Activated CD4-positive, alpha-beta T cell treated with anti-CD3 and anti-CD28 coated beads, Interleukin-10, Interleukin-2, amounts not matched to agents 100 ng/mL and 50 ng/mL, durations not matched to agents 16 hours and 8 hours (primary cell): ENCODE results near the gene MYF6.
"Not testable (repeated sequence)": the region's sequence is repeated elsewhere in the genome, so short reads cannot be mapped to it uniquely, and the experiment has no call there.

Experiments used
- DNase-seq: peaks from one replicate; pipeline ENCODE4 v3.0.0-alpha.2; 2020

MYF6 gene

DNA sequence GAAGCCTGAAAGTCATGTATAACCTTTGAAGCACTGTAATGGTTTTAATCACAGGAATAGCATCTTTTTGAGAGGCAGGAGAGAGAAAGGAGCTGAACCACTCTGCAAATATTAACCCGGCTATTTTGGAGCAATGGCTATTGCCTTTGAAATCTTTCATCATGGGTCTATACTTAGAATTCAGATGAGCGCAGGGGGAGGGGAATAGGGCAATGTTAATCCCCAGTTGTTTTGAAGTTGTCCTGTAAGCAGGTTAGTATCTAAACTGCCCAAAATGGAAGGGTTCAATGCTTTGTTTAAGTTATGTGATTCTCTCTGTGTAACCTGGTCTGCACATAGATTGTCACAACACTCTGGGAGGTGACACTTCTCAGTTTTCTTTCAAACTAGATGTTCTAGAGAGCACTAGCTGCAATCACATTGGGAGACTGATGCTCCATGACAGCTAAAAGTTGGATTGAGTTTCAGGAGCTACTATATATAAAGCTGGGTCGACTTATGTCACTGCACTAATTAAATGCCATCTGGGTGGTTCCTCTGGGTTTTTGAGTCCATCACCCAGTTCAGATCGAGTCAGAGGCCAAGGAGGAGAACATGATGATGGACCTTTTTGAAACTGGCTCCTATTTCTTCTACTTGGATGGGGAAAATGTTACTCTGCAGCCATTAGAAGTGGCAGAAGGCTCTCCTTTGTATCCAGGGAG is at the start of gene MYF6:
Gene MYF6 (plus strand): TSS at position 509 of the 704 bp plus-strand sequence. CDS start 86 bp downstream, at position 595.
- no peak for DNase-seq

GRCh38 chr12:80659512-80660063 is 47.8 kb upstream of the MYF6 start:
- DNase-seq = no peak

GRCh38 chr12:80662586-80662985 is 44.8 kb upstream of the MYF6 start:
- no peak for DNase-seq

DNA sequence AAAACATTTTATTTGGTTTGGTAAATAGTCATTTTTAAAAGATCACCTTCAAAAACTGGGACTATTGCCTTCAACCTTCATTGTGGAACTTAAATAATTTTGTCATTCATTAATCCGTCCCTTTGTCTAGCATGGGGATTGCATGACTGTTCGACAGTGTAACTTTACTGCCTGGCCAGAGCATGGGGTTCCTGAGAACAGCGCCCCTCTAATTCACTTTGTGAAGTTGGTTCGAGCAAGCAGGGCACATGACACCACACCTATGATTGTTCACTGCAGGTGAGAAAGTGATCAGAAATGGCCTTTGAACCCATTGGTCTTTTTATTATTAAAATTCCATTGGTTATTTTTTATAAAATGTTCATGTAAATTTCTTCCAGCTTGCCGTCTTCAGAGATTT is 37.2 kb upstream of the MYF6 start:
- DNase-seq = no peak

GRCh38 chr12:80676042-80676636 is 31.3 kb upstream of the MYF6 start:
- DNase-seq = not testable (repeated sequence)

- no peak for DNase-seq
These were observed 30.6 kb upstream of the MYF6 start for GRCh38 chr12:80676856-80677255.

- DNase-seq = no peak
These were observed 29.4 kb upstream of the MYF6 start for GRCh38 chr12:80677994-80678393.

DNA sequence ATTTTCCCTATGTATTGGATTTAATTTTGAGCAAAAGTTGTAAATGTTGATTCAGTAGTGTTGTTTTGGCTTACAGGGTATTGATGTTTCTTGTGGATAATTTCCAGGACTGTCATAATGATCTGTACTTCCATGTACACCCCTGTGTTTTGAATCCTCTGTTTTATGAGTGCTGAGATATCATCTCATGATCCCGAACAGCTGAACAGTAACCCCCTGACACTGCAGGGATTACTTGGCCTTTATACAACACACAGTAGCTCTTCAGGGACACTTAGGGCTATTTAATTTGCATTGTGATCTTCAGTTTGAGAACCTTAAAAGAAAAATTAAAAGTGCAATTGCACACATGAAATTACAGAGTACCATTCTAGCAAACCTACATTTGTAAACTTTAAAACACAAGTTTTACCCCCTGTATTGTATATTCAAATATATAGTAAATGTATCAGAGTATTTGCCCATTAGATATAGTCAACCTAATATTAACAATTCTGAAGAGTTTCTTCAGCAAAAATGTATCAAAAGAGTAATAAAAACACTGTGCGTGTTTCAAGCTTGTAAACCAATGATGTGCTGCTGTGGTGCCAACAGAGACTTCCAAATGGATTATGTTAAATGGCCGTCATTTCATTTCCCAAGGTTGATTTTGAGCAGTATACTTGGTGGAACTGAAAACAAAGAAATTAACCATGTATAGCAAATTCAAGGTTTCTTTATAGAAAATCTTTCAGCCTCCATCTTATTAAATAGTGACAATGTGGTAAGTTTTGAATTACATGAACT is 27.9 kb upstream of the MYF6 start:
- DNase-seq = no peak

DNA sequence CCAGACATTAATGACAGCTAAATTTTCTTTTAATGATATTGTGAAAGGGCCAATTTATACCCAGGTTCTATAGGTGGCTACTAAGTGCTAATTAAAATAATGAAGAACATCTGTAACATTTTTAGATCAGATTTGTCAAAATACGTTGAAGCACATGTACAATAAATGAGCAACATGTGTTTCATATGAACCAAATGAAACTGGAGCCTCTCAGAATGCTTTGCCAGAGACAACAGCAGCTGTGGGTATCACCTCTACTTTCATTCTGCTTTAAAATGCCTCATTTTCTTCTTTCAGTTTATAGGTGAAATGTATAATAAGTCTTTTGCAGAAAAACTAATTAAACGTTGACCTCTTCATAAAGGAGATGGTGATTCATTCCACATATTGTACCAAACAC is 26.1 kb upstream of the MYF6 start:
- DNase-seq = no peak

GRCh38 chr12:80681786-80682185 is 25.6 kb upstream of the MYF6 start:
- DNase-seq = no peak

- no peak for DNase-seq
These were observed 23.3 kb upstream of the MYF6 start for GRCh38 chr12:80684077-80684495.

DNA sequence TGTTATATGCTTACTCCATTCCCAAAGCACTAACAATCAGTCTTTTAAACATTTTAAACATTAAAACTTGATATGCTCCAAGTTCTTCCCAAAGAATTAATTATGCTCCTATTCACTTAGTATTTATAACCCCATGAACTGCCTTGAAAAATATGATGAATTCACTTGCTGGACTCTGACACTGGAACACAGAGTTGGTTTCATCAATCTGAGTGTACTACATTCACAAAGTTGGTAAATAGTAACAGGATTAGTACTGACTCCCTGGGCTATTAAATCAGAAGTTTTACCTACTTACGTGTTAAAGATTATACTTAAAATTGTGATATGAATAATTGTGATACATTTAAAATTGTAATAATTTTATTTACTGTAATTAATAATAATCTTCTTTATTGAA is 17.3 kb upstream of the MYF6 start:
- no peak for DNase-seq

DNA sequence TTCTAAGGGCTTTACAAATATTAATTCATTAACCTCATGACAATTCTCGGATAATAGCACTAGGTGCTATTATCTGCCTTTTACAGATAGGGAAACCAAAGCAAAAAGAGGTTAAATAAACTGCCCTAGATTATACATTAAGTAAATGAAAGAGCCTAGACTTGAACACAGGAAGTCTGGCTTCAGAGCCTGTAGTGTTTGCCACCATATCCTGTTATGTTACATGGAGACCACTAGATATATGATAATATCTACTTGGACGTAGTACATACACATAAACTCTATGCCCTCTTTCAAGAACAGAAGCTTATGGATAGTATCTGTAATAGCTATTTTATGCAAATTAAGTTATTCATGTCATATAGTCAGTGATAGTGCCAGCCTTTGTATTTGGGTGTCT is 16.9 kb upstream of the MYF6 start:
- DNase-seq = no peak

DNA sequence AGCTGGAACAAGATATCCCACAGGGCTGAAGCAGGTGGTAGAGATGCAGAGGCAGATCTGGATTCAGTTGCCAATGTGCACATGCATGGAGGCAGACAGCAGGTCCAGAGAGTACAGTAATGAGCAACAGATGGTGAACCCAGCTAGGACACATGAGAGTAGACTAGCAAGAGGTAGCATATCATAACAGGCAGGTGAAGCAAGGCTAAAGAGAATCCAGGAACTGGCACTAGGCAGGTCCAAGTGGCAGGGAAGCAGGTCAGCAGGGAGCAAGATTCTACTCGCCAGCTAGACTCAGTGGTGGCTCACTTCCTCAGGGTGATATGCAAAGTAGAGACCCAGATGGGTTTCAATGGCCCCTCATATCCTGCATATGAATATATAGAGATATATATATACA is 15.3 kb upstream of the MYF6 start:
- DNase-seq = no peak

- DNase-seq = no peak
These were observed 10.1 kb upstream of the MYF6 start for GRCh38 chr12:80697270-80697887.

DNA sequence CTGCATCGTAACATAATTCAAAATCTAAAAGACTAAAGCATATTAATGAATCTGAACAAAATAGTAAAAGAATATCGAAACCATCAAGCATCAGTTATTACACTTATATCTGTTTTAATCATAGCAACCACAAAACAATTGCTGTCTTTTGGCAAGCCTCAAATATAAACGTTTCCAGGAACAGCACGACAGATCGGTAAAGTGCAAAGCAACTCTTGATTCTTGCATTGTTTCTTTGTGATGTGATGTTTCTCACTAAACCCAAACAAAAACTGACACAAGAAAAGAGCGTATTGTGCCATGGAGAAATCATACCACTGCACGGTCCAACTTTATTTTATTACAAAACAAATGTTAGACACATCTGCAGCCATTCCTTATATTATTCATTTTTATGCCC is 9.2 kb upstream of the MYF6 start:
- no peak for DNase-seq

DNA sequence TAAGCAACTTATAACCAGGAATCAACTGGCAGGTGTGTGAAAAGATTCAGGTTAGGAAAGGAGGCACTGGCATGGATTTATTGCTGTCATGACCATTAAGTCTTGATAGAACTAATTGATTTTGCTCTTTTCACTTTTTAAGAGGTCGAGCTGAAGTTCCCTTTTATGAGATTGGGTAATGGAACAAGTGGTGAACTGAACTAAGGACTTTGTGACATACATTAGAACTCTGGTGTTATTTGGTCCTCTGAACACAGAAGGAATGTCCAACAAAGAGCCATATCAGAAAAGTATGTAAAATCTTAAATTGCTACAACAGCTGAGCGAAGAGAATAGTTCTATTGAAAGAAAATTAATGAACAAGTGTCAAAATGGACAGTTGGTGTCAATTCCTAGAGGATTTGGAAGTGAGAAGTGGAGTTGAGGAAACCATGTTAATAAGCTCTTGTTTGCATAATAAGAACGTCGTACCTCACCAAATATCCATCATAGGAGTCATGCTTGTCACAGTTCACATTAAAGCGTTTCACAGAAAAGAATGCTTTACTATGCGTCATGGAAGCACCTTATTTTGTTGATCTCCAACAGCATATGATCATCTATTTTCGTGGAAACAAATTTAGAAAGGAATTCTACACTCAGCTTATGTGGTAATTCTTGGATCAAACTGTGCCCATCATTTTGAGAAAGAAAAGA is 8.4 kb upstream of the MYF6 start:
- DNase-seq = no peak

GRCh38 chr12:80700327-80700726 is 7.1 kb upstream of the MYF6 start:
- DNase-seq = no peak

- no peak for DNase-seq
These were observed 6.0 kb upstream of the MYF6 start for GRCh38 chr12:80701388-80701787.

DNA sequence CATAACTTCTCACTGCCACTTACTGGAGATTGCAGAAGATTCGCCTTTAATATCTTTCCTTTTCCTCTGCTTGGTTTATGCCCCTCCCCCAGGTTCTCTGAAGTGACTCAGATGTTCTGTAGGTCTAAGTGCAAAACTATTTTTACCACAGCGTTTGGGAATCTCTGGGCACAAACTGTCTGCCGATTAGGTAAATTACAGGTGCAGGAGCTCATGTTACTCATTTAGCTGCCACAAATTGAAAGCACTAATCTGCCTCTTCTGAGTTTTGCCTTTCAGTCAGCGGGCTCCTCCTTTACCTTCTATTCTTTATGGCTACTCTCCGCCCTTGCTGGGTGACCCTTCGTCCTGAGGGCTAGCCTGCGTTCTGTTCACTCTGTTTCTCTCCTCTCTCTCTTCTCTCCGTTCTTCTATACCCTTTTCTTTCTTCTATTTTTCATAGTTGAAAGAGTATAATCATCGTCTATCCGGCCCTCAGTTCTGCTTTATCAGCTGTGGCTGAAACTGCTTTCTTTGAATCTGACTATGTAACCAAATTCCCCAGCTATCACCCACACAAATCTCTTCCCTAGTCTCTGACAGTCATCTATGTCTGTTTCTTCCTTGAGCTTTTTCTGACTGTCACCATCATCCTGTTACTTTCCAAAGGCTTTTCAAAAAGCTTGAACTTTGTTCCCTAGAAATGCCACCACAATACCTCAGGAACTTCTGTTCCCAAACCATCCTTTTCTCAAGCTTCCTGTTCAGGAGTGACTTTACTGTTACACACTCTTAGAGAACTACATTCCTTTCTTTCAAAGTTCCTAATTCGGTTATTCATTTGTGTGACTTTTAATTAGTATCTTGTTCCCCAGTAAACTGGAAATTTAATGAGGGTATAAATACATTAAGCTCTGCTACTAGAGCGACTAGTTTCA is 4.3 kb upstream of the MYF6 start:
- DNase-seq = no peak

GRCh38 chr12:80704420-80704819 is 3.0 kb upstream of the MYF6 start:
- no peak for DNase-seq

GRCh38 chr12:80707830-80708258 is 410 bp downstream of the MYF6 start:
- DNase-seq = no peak
